Hepatocyte (in vitro differentiated cells): ENCODE data around the gene TRPT1. TPM values are rescaled to one million over a fixed set of nuclear protein-coding genes. Genes with fewer than 3 reads are reported as not detected.
A peak's percentile ranks its signal among the peaks of the same experiment; 100 is the strongest.

Experiments
- DNase-seq: peaks from one replicate; pipeline ENCODE4 v3.0.0-alpha.2; 2016; ENCODE audit warnings: low spot score
- H2AFZ ChIP-seq: fragments of 200-600 bp; sonication (generic); 2 replicates; pipeline ENCODE4 v1.6.0; 2016; ENCODE audit warnings: antibody characterized with exemption, mild to moderate bottlenecking
- H3K27ac ChIP-seq: fragments of 200-600 bp; sonication (generic); 2 replicates; pipeline ENCODE4 v1.5.1; 2016; ENCODE audit warnings: mild to moderate bottlenecking
- H3K27me3 ChIP-seq: fragments of 200-600 bp; sonication (generic); 2 replicates; pipeline ENCODE4 v1.6.1; 2016
- H3K36me3 ChIP-seq: fragments of 200-600 bp; sonication (generic); replicated peaks from 2 replicates; pipeline ENCODE4 v1.5.1; 2016; ENCODE audit warnings: low read depth; ENCODE audit not compliant: insufficient read depth
- H3K4me1 ChIP-seq: fragments of 200-600 bp; sonication (generic); 2 replicates; pipeline ENCODE4 v1.5.1; 2016; ENCODE audit warnings: mild to moderate bottlenecking, moderate library complexity; ENCODE audit not compliant: insufficient read depth
- H3K4me2 ChIP-seq: fragments of 200-600 bp; sonication (generic); 2 replicates; pipeline ENCODE4 v1.6.0; 2016
- H3K4me3 ChIP-seq: fragments of 200-600 bp; sonication (generic); 2 replicates; pipeline ENCODE4 v1.5.1; 2016; ENCODE audit warnings: mild to moderate bottlenecking
- H3K79me2 ChIP-seq: fragments of 200-600 bp; sonication (generic); 2 replicates; pipeline ENCODE4 v1.6.0; 2017; ENCODE audit warnings: mild to moderate bottlenecking
- H3K9me2 ChIP-seq: fragments of 200-600 bp; sonication (generic); replicated peaks from 2 replicates; pipeline ENCODE4 v1.6.0; 2017; ENCODE audit warnings: mild to moderate bottlenecking; ENCODE audit not compliant: insufficient read depth
- H3K9me3 ChIP-seq: fragments of 200-600 bp; sonication (generic); 2 replicates; pipeline ENCODE4 v1.5.1; 2016; ENCODE audit warnings: low read depth, mild to moderate bottlenecking
- H4K20me1 ChIP-seq: fragments of 200-600 bp; sonication (generic); 2 replicates; pipeline ENCODE4 v1.6.0; 2016; ENCODE audit warnings: mild to moderate bottlenecking; ENCODE audit not compliant: insufficient read depth, poor library complexity, severe bottlenecking
- EZH2 ChIP-seq: fragments of 200-600 bp; sonication (generic); IDR thresholded peaks from 2 replicates; pipeline ENCODE4 v1.6.1; 2016; ENCODE audit warnings: antibody characterized with exemption, mild to moderate bottlenecking, borderline replicate concordance
- EZH2phosphoT487 ChIP-seq: fragments of 200-600 bp; sonication (generic); IDR thresholded peaks from one replicate; pipeline ENCODE4 v1.6.1; 2018; ENCODE audit warnings: antibody characterized with exemption, mild to moderate bottlenecking, low read depth, moderate library complexity; ENCODE audit not compliant: unreplicated experiment, severe bottlenecking
- WGBS: methylation state at CpG from one replicate; pipeline ENCODE4 v1.1.6; 2016; ENCODE audit warnings: low lambda C conversion rate; ENCODE audit errors: missing lambda C conversion rate; 5-methylcytosine and 5-hydroxymethylcytosine counted together
- polyA plus RNA-seq: library from polyadenylated mRNA; unstranded; fragments of >200 nt; fragmentation: Nextera tagmentation; extraction: Ambion mirVana; gene quantifications from 2 replicates; pipeline ENCODE4 v1.2.1, GENCODE V29; 2016
- total RNA-seq: library from RNA; depleted of rRNA; stranded (reverse); fragments of >200 nt; gene quantifications from 2 replicates; pipeline ENCODE4 v1.2.3, GENCODE V29; 2014
- TF ChIP-seq, protein P1 (sequence below): fragments of 200-600 bp; sonication (generic); IDR thresholded peaks from 2 replicates; pipeline ENCODE4 v1.5.1; 2016; ENCODE audit warnings: antibody characterized with exemption, mild to moderate bottlenecking; ENCODE audit not compliant: poor library complexity

Gene TRPT1
- total and polyA plus RNA-seq, 2 experiments from 2014 or later: 52.8 to 55.5 TPM

DNA sequence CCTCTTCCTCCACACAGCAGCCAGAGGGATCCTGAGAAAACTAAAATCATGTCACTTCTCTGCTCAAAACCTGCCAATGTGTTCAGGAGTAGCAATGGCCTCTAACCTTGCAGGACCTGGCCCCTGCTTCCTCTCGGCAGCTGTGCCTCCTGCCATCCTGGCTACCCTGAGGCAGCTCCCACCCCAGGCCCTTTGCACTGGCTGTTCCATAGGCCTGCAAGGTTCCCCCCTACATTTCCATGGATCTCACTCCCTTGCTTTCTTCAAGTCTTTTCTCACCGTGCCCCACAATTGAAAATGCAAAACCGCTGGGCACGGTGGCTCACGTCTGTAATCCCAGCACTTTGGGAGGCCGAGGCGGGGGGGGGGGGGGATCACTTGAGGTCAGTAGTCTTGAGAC, 42.1 kb downstream of the TRPT1 start:
- WGBS: 93% methylated on average over 6 of the region's 7 CpGs
- Histone ChIP-seq H3K4me3 (no peak overlapping the region), H3K27ac (peak overlapping the region; percentile 80), H3K36me3 (no peaks in the 10 kb centered on the region), H2AFZ (no peak overlapping the region), H3K9me2 (no peaks in the 10 kb centered on the region), H3K79me2 (peaks cover 18% of the 10 kb centered on the region), H3K4me2 (peak overlapping the region; percentile 83), H3K27me3 (no peaks in the 10 kb centered on the region), H3K9me3 (no peaks in the 10 kb centered on the region), H4K20me1 (peaks cover 7% of the 10 kb centered on the region), H3K4me1 (peaks cover 30% of the 10 kb centered on the region)
- TF ChIP-seq, protein P1, sequence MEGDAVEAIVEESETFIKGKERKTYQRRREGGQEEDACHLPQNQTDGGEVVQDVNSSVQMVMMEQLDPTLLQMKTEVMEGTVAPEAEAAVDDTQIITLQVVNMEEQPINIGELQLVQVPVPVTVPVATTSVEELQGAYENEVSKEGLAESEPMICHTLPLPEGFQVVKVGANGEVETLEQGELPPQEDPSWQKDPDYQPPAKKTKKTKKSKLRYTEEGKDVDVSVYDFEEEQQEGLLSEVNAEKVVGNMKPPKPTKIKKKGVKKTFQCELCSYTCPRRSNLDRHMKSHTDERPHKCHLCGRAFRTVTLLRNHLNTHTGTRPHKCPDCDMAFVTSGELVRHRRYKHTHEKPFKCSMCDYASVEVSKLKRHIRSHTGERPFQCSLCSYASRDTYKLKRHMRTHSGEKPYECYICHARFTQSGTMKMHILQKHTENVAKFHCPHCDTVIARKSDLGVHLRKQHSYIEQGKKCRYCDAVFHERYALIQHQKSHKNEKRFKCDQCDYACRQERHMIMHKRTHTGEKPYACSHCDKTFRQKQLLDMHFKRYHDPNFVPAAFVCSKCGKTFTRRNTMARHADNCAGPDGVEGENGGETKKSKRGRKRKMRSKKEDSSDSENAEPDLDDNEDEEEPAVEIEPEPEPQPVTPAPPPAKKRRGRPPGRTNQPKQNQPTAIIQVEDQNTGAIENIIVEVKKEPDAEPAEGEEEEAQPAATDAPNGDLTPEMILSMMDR: no peak
- TF ChIP-seq EZH2phosphoT487 (no peak), EZH2 (no peak)
- no peak for DNase-seq

GRCh38 chr11:64181506-64182411, 44.2 kb downstream of the TRPT1 start:
- Histone ChIP-seq H3K27ac (peak overlapping the region; percentile 89), H4K20me1 (no peaks in the 10 kb centered on the region), H3K79me2 (peaks cover 18% of the 10 kb centered on the region), H3K36me3 (no peaks in the 10 kb centered on the region), H3K4me2 (peak overlapping the region; percentile 62), H3K4me3 (no peak overlapping the region), H3K27me3 (no peaks in the 10 kb centered on the region), H2AFZ (peak overlapping the region; percentile 58), H3K4me1 (peaks cover 22% of the 10 kb centered on the region), H3K9me2 (no peaks in the 10 kb centered on the region), H3K9me3 (no peaks in the 10 kb centered on the region)
- peak; percentile 95 for DNase-seq
- 43% methylated on average over 17 of the region's 17 CpGs for WGBS
- TF ChIP-seq, protein P1: no peak
- TF ChIP-seq EZH2 (no peak), EZH2phosphoT487 (no peak)

DNA sequence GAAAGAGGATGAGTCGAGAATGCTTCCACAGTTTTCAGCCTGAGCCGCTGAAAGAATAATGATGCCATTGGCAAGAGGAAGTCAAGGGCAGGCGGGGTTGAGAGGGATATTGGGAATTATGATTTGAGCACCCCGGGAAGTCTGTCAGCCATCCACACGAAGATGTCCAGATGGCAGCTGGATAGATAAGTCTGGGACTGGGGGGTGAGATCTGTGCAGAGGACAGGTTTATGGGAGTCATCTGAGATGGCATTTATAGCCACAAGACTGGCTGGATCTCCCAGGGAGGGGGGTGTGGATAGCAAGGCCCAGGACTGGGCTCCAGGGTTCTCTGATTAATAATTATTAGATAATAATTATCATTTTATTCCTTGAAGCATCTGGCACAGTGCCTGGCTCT, 45.1 kb downstream of the TRPT1 start:
- Histone ChIP-seq H3K4me2 (peak overlapping the region; percentile 62), H3K4me1 (peaks cover 22% of the 10 kb centered on the region), H3K9me2 (no peaks in the 10 kb centered on the region), H3K9me3 (no peaks in the 10 kb centered on the region), H3K27me3 (no peaks in the 10 kb centered on the region), H3K36me3 (no peaks in the 10 kb centered on the region), H2AFZ (no peak overlapping the region), H3K4me3 (no peak overlapping the region), H4K20me1 (no peaks in the 10 kb centered on the region), H3K79me2 (peaks cover 18% of the 10 kb centered on the region), H3K27ac (peak overlapping the region; percentile 77)
- WGBS: 78% methylated on average over 5 of the region's 5 CpGs
- TF ChIP-seq EZH2 (no peak), EZH2phosphoT487 (no peak)
- TF ChIP-seq, protein P1: no peak
- DNase-seq: no peak
